Liver (tissue), 3 donors: Measurements from ENCODE around the gene UNC5A.

Experiments
- JUND ChIP-seq, 2 donors: IDR thresholded peaks; 2 replicates each; pipeline ENCODE4 v1.6.1; 2016; ENCODE audit warnings: antibody characterized with exemption in 2 of 2
- NR2F2 ChIP-seq: IDR thresholded peaks from 2 replicates; pipeline ENCODE4 v1.6.1; 2016; ENCODE audit warnings: antibody characterized with exemption
- RAD21 ChIP-seq, 2 donors: IDR thresholded peaks; 2 replicates each; pipeline ENCODE4 v1.6.1; 2016; ENCODE audit warnings: antibody characterized with exemption in 2 of 2, mild to moderate bottlenecking in 2 of 2
- TF ChIP-seq, protein P1 (sequence below): fragments of 150-350 bp; IDR thresholded peaks from 2 replicates; pipeline ENCODE4 v1.5.1; 2017; ENCODE audit warnings: improper control_type of control experiment, low read depth, low read length; ENCODE audit not compliant: missing input control
- TF ChIP-seq, protein P2 (sequence below): IDR thresholded peaks from 2 replicates; pipeline ENCODE4 v1.6.1; 2016; ENCODE audit warnings: antibody characterized with exemption, mild to moderate bottlenecking
- donor health status: healthy.
- donor health status: healthy.

DNA sequence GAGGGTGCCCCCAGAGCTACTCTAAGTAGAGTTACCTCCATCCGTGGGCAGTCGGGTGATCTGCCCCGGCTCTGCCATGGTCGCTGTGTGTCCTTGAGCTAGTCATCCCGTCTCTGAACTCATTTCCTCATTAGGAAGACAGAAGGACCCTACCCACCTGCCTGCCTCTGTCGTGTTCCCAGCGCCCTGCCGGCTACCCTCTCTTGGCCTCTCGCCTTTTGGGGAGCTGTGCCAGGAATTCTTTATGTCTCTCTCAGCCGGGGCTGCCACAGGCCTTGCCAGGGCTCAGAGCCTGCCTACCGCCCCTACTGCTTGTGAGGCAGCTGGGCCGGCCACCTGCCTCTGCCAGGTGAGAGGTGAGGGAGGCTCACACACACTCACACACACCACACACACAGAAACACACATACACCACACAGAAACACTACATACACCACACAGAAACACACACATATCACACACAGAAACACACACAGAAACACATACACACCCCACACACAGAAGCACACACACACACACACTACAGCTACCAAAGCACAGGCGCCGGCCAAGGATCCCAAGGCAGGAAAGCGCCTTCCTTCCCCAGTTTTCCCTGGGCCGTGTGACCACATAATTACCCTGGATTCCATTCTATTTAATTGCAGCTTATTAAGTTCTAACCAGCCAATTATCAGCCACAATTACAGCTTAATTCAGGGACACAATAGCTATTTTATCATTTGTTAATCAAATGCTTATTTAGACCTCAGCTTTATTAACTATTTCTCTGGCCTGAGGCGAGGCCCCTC lies 41.7 kb downstream of the UNC5A start:
- TF ChIP-seq, protein P1, sequence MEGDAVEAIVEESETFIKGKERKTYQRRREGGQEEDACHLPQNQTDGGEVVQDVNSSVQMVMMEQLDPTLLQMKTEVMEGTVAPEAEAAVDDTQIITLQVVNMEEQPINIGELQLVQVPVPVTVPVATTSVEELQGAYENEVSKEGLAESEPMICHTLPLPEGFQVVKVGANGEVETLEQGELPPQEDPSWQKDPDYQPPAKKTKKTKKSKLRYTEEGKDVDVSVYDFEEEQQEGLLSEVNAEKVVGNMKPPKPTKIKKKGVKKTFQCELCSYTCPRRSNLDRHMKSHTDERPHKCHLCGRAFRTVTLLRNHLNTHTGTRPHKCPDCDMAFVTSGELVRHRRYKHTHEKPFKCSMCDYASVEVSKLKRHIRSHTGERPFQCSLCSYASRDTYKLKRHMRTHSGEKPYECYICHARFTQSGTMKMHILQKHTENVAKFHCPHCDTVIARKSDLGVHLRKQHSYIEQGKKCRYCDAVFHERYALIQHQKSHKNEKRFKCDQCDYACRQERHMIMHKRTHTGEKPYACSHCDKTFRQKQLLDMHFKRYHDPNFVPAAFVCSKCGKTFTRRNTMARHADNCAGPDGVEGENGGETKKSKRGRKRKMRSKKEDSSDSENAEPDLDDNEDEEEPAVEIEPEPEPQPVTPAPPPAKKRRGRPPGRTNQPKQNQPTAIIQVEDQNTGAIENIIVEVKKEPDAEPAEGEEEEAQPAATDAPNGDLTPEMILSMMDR = no peak
- TF ChIP-seq JUND (IDR thresholded peaks at IDR 0.05) (no peak), NR2F2 (no peak), RAD21 (IDR thresholded peaks at IDR 0.05) (no peak)
- TF ChIP-seq, protein P2, sequence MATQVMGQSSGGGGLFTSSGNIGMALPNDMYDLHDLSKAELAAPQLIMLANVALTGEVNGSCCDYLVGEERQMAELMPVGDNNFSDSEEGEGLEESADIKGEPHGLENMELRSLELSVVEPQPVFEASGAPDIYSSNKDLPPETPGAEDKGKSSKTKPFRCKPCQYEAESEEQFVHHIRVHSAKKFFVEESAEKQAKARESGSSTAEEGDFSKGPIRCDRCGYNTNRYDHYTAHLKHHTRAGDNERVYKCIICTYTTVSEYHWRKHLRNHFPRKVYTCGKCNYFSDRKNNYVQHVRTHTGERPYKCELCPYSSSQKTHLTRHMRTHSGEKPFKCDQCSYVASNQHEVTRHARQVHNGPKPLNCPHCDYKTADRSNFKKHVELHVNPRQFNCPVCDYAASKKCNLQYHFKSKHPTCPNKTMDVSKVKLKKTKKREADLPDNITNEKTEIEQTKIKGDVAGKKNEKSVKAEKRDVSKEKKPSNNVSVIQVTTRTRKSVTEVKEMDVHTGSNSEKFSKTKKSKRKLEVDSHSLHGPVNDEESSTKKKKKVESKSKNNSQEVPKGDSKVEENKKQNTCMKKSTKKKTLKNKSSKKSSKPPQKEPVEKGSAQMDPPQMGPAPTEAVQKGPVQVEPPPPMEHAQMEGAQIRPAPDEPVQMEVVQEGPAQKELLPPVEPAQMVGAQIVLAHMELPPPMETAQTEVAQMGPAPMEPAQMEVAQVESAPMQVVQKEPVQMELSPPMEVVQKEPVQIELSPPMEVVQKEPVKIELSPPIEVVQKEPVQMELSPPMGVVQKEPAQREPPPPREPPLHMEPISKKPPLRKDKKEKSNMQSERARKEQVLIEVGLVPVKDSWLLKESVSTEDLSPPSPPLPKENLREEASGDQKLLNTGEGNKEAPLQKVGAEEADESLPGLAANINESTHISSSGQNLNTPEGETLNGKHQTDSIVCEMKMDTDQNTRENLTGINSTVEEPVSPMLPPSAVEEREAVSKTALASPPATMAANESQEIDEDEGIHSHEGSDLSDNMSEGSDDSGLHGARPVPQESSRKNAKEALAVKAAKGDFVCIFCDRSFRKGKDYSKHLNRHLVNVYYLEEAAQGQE = no peak
